GM18498 (cell line): ENCODE results near the gene ASXL2.
"Not testable (repeated sequence)": the region's sequence is repeated elsewhere in the genome, so short reads cannot be mapped to it uniquely, and the experiment has no call there.

Experiments used
- ATAC-seq: cut with Tn5 transposase; IDR thresholded peaks from one replicate; pipeline ENCODE4 v1.9.1; 2021; ENCODE audit warnings: mild to moderate bottlenecking, moderate library complexity; ENCODE audit not compliant: unreplicated experiment

ASXL2 gene

GRCh38 chr2:25838152-25838756, 40.0 kb downstream of the ASXL2 start:
- no peak for ATAC-seq

GRCh38 chr2:25835906-25836305, 42.4 kb downstream of the ASXL2 start:
- no peak for ATAC-seq

DNA sequence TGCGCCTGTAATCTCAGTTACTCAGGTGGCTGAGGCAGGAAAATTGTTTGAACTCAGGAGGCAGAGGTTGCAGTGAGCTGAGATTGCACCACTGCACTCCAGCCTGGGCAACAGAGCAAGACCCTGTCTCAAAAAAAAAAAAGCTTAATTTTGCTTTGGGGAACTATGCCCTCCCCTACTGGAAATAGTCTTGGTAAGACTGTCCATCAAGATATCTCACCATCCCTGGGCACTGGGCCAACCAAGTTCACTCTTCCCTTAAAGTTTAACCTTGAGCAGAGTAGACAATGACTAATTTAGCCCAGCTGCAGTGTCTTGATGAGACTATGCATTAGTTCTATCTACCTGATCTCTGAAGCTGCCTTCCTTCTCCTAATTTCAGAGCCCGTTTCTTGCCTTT, 44.7 kb downstream of the ASXL2 start:
- no peak for ATAC-seq

DNA sequence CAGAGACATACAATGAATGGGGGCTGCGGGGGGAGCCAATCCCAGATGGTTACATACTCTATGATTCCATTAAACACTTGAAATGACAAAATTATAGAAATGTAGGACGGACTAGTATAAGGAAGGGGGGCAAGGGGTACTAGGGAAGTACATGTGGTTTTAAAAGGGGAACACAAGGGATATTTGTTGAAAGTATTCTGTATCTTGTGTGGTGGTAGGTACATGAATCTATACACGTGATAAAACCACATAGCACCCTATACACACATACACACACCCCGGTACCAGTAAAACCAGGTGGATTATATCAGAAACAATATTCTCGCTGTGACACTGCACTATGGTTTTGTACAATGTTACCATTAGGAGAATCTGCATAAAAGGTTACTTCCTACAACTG, 45.4 kb downstream of the ASXL2 start:
- ATAC-seq: no peak

DNA sequence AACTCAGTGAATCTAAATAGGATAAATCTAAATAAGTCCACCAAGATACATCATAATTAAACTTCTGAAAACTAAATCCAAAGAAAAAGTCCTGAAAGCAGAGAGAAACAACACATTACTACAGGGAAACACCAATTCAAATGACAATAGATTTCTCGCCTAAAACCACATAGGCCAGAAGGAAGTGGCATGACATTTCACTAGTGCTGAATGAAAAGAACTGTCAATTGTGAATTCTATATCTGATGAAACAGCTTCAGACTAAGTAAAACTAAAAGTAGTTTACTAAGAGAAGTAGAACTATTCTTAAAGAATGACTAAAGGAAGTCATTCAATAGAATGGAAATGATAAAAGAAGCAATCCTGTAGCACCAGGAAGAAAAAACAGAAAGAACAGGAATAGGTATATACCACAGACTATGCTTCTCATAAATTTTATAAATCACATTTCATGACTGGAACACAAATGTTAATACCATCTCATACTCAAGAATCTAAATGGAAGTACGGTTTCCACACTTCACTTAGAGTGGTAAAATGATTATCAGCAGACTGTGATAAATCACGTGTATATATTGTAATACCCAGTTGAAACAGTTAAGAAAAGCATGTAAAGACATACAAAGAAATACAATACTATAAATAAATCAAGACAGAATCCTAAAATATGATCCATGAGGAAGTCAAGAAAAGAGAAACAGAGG, 46.4 kb downstream of the ASXL2 start:
- no peak for ATAC-seq

- ATAC-seq: no peak
Measured at GRCh38 chr2:25829828-25830227, 48.5 kb downstream of the ASXL2 start.

DNA sequence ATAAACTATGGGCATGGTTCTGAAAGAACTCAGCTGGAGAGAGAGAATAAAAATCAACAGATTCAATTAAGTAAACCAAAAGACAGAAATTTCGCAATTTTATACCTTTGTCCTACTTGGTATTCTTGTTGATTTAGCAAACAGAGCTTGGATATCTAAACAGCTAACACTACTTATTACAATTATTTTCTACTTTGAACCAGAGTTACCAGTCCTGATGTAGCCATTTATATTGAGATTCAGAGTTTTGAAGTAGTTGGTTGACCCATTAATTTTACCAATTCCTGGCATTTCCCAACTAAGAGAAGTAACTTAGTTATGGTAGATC, 48.9 kb downstream of the ASXL2 start:
- ATAC-seq: no peak

DNA sequence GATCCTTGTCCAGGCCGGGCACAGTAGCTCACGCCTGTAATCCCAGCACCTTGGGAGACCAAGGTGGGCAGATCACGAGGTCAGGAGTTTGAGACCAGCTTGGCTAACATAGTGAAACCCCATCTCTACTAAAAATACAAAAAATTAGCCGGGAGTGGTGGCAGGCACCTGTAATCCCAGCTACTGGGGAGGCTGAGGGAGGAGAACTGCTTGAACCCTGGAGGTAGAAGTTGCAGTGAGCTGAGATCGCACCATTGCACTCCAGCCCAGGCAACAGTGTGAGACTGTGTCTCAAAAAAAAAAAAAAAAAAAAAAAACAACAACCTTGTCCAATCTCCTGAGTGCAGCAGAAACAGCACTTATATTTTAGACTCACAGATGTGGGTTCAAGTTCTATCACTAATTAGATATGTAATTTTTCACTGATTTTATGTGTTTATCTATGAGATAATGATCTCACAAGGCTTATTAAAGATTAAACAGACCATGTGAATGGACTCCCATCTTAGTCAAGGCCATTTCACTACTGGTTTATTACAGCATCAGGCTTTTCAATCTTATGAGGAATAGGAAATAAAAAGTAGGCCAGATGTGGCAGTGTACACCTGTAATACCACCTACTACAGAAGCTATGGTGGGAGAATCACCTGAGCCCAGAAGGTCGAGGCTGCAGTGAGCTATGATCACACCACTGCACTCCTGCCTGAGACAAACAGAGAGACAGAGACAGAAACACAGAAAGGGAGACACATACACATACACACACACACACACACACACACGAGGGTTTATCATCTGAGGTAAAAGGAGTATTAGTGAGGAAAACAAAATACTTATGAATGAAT, 49.5 kb downstream of the ASXL2 start:
- ATAC-seq: not testable (repeated sequence)

GRCh38 chr2:25825238-25825637, 53.0 kb downstream of the ASXL2 start:
- ATAC-seq: no peak

- ATAC-seq: no peak
Measured at GRCh38 chr2:25824718-25825117, 53.6 kb downstream of the ASXL2 start.

DNA sequence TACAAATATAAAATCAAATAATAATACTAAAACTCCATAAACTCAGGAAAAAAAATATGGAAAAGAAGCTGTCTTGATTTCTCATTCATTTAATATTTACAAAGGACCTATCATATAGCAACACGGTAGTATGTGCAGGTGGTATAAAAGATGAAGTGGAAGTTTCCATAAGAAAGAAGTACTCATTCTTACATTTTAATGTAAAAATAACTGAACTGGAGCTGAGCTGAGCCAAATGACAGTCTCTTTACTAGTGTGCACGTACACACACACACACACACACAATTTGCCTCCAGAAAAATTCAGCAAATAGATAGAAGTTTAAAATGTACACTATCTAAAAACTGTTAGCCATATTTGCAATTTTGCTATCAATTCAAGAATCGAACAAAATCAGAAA, 54.1 kb downstream of the ASXL2 start:
- no peak for ATAC-seq

GRCh38 chr2:25822190-25823117, 55.8 kb downstream of the ASXL2 start:
- ATAC-seq: no peak

- ATAC-seq: no peak
Measured at GRCh38 chr2:25821225-25822056, 56.8 kb downstream of the ASXL2 start.

GRCh38 chr2:25819597-25820039, 58.7 kb downstream of the ASXL2 start:
- no peak for ATAC-seq

DNA sequence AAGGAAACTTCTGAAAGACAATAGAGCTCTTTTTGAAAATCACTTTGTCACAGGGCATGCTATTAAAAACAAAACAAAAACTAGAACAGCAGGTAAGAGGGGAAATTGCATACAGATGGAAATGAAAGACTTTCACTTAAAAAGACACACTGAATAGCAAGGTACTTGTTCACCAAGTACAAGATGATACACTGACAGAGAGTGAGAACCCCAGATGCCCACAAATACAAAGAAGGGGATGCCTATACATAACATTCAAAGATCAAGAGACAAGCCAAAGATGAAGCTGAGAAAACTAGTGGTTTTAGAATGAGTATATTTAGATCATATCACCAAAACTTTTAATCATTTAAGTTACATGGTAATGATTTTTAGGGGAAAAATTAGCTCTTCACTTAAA, 60.7 kb downstream of the ASXL2 start:
- ATAC-seq: peak; percentile 69

DNA sequence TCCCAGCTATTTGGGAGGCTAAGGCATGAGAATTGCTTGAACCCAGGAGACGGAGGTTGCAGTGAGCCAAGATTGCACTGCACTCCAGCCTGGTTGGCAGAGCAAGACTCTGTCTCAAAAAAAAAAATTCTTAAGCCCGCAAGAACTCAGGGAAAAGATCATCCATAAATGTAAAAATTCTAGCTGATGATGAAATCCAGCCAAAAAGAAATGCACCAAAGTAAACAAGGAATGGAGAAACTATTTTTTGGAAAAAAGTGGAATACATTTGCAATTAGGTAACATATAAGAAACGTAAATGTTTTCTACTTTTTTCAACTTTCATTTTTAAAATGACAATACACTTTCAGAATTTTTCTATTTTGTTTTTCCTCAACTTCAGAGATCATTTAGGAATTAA, 61.3 kb downstream of the ASXL2 start:
- ATAC-seq: no peak

DNA sequence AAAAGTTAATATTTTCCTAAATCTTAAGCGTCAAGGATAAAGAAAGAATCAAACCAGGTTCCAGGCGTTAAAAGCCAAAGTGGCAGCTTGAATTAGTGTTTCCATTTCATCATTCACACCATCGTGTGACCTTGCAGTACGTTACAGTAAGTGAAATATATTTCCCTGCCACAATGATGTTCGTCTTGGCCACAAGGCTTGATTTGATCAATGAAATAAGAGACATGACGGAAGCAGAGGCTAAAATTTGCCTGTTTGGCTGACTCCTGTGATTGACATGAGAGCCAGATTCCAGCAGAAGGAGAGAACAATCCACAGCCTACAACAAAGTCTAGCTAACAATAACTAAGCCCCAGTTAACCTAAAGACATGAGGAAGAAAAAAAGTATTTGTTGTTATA, 62.0 kb downstream of the ASXL2 start:
- ATAC-seq: no peak

- no peak for ATAC-seq
Measured at GRCh38 chr2:25814681-25815080, 63.6 kb downstream of the ASXL2 start.

GRCh38 chr2:25810428-25810827, 67.9 kb downstream of the ASXL2 start:
- ATAC-seq: no peak

DNA sequence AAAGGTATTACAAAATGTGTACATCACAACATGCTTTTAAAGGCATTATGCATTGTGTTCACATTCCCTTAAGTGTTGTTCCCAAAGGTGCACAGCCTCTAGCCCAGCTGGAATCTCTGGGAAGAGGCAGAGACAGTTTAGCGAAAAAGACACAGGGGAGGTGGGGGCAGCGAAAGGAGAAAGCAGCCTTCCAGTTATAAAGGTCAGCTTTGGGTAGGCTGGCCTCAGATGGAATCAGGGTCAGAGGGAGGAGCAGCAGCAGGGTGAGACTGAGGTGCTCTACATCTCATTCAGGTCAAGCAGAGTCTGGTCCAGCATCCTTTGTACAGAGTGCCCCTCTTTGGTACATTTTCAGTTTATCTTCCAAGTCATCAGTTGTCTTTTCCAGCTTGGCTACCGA, 68.6 kb downstream of the ASXL2 start:
- ATAC-seq: no peak
